Measurements from ENCODE around the gene CCL25.

DNA sequence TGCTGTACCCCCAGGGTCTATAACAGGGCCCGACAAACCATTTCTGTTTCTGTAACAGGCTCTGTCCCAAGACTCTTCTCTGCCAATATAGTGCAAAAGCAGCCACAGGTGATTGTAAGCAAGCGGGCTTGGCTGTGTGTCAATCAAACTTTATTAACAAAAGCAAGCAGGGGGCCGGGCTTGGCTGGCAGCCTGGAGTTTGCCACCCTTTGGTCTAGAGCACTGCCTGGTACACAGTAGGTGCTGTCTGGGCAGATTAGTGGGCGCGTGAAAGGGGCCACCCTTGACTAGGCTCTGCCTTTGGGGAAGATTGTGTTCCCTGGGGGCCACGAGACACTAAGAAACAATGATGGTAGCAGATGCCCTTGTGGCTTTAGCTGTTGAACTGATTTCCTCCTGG is 27.4 kb downstream of the CCL25 start:
- TF ChIP-seq, protein P1, sequence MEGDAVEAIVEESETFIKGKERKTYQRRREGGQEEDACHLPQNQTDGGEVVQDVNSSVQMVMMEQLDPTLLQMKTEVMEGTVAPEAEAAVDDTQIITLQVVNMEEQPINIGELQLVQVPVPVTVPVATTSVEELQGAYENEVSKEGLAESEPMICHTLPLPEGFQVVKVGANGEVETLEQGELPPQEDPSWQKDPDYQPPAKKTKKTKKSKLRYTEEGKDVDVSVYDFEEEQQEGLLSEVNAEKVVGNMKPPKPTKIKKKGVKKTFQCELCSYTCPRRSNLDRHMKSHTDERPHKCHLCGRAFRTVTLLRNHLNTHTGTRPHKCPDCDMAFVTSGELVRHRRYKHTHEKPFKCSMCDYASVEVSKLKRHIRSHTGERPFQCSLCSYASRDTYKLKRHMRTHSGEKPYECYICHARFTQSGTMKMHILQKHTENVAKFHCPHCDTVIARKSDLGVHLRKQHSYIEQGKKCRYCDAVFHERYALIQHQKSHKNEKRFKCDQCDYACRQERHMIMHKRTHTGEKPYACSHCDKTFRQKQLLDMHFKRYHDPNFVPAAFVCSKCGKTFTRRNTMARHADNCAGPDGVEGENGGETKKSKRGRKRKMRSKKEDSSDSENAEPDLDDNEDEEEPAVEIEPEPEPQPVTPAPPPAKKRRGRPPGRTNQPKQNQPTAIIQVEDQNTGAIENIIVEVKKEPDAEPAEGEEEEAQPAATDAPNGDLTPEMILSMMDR (IDR thresholded peaks at IDR 0.05) = no peak
- TF ChIP-seq EZH2 (IDR thresholded peaks at IDR 0.05) (no peak), EZH2phosphoT487 (IDR thresholded peaks at IDR 0.05) (no peak)
